Immature natural killer cell (primary cell): ENCODE measurements around the gene EEIG2. TPM values are rescaled to one million over a fixed set of nuclear protein-coding genes. Genes with fewer than 3 reads are reported as not detected.
"Not testable (repeated sequence)": the region's sequence is repeated elsewhere in the genome, so short reads cannot be mapped to it uniquely, and the experiment has no call there.

Experiments
- DNase-seq, 3 donors: peaks; one replicate each; pipeline ENCODE4 v3.0.0; 2022; ENCODE audit warnings: mixed read lengths in 1 of 3
- H3K27ac Mint-ChIP-seq, 6 donors: one replicate each; pipeline ENCODE4 v1.8.0; 2020; ENCODE audit warnings: mixed read lengths in 6 of 6, mild to moderate bottlenecking in 5 of 6, inconsistent platforms in 4 of 6, moderate library complexity in 3 of 6
- H3K27me3 Mint-ChIP-seq, 3 donors: one replicate each; pipeline ENCODE4 v1.8.0; 2020 to 2021; ENCODE audit warnings: low read depth in 3 of 3, mild to moderate bottlenecking in 3 of 3, mixed read lengths in 3 of 3, moderate library complexity in 3 of 3, inconsistent platforms in 1 of 3
- H3K36me3 Mint-ChIP-seq, 3 donors: one replicate each; pipeline ENCODE4 v1.8.0; 2020; ENCODE audit warnings: mixed read lengths in 3 of 3, inconsistent platforms in 2 of 3, mild to moderate bottlenecking in 2 of 3
- H3K4me1 Mint-ChIP-seq, 2 donors: one replicate each; pipeline ENCODE4 v1.8.0; 2020; ENCODE audit warnings: inconsistent platforms in 2 of 2, mild to moderate bottlenecking in 2 of 2, mixed read lengths in 2 of 2, moderate library complexity in 1 of 2
- H3K4me3 Mint-ChIP-seq, 5 donors: one replicate each; pipeline ENCODE4 v1.8.0; 2020; ENCODE audit warnings: mild to moderate bottlenecking in 5 of 5, mixed read lengths in 5 of 5, inconsistent platforms in 3 of 5, moderate library complexity in 3 of 5
- H3K9me3 Mint-ChIP-seq, 6 donors: one replicate each; pipeline ENCODE4 v1.8.0; 2020; ENCODE audit warnings: mild to moderate bottlenecking in 6 of 6, mixed read lengths in 6 of 6, inconsistent platforms in 4 of 6, moderate library complexity in 3 of 6
- polyA plus RNA-seq, 3 donors: library from polyadenylated mRNA; unstranded; fragments of 300-500 nt; fragmentation: Illumina TruSeq; gene quantifications; one replicate each; pipeline ENCODE4 v1.2.3, GENCODE V29; 2021

EEIG2 gene
- polyA plus RNA-seq = 1 to 10 TPM; 1.3 to 1.6 (median 1.4) TPM

DNA sequence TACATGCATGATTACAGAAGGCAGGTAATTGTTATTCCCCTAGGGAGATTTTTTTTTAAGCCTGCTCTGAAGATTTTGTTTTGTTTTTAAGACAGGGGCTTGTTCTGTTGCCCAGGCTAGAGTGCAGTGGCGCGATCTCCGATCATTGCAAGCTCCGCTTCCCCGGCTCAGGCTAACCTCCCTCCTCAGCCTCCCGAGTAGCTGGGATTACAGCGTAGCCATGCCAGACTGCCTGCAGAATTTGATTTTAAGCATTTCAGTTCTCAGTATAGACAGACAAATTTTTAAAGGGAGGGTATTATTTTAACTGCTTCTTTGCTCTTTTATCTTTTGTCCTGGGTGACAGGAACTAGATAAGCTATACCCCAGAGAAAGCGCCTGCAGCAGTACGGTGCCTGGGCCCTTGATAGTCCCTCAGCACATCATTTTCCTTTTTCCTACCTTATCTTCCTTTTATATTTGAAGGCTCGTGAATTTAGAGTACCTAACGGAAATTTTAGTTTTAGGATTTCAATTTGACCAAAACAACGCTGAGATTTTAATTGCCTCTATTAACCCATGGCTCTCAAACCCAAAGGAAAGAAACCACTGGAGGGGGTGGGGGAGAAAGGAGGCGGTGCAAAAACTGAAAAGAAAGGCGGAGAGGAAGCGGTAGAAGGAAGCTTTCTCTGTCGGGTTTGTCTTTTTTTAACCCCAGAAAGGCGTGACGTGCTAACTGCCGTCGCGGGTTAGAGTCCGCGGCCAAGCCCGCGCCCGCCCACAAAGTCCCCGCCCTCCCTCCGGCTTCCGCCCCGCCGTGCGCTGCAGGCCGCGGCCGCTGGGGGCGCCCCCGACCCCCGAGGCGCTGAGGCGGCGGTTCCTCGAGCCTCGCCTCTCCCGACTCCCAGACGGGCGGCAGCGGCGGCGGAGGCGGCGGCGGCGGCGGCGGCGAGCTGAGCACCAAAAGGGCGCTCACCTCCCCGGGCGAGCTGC, at the start of gene EEIG2:
EEIG2 (plus strand) TSS at position 886 of the 972 bp plus-strand sequence. CDS start 329 bp downstream, outside the sequence.
- peak; percentile 88 to 90 (median 89) for DNase-seq
- Mint-ChIP-seq H3K4me3 (peak within 1 kb of the TSS; percentile 88 to 99 (median 95)), H3K9me3 (no peaks in the 10 kb centered on the region), H3K36me3 (no peaks in the 10 kb centered on the region), H3K4me1 (peaks cover 39 to 48% of the 10 kb centered on the region in 2 donors), H3K27ac (peak within 1 kb of the TSS; percentile 93 to 96 (median 96)), H3K27me3 (peaks cover 3 to 10% (median 4%) of the 10 kb centered on the region in 3 donors)

GRCh38 chr1:108511764-108512163, 48.1 kb upstream of the EEIG2 start:
- no peak for DNase-seq
- no peaks in the 10 kb centered on the region for H3K4me1 Mint-ChIP-seq
- peaks cover under 1 to 2% (median 2%) of the 10 kb centered on the region in 3 donors for H3K27me3 Mint-ChIP-seq
- H3K9me3 Mint-ChIP-seq = no peaks in the 10 kb centered on the region
- no peaks in the 10 kb centered on the region for H3K36me3 Mint-ChIP-seq
- no peak overlapping the region for H3K4me3 Mint-ChIP-seq
- no peak overlapping the region for H3K27ac Mint-ChIP-seq

GRCh38 chr1:108512239-108513043, 47.5 kb upstream of the EEIG2 start:
- no peaks in the 10 kb centered on the region for H3K4me1 Mint-ChIP-seq
- no peak overlapping the region for H3K4me3 Mint-ChIP-seq
- no peaks in the 10 kb centered on the region for H3K9me3 Mint-ChIP-seq
- peaks cover 2 to 4% (median 3%) of the 10 kb centered on the region in 3 donors for H3K27me3 Mint-ChIP-seq
- H3K36me3 Mint-ChIP-seq = no peaks in the 10 kb centered on the region
- DNase-seq = peak; percentile 40 to 51 (median 43)
- H3K27ac Mint-ChIP-seq = no peak overlapping the region

GRCh38 chr1:108513044-108513415, 46.9 kb upstream of the EEIG2 start:
- no peaks in the 10 kb centered on the region for H3K9me3 Mint-ChIP-seq
- no peak for DNase-seq
- peaks cover under 1 to 3% (median 2%) of the 10 kb centered on the region in 3 donors for H3K27me3 Mint-ChIP-seq
- no peak overlapping the region for H3K4me3 Mint-ChIP-seq
- H3K4me1 Mint-ChIP-seq = no peaks in the 10 kb centered on the region
- H3K36me3 Mint-ChIP-seq = no peaks in the 10 kb centered on the region
- H3K27ac Mint-ChIP-seq = no peak overlapping the region

- H3K4me3 Mint-ChIP-seq, DNase-seq, H3K36me3 Mint-ChIP-seq, H3K27me3 Mint-ChIP-seq, H3K27ac Mint-ChIP-seq, H3K9me3 Mint-ChIP-seq, H3K4me1 Mint-ChIP-seq: not testable (repeated sequence)
These were observed 46.0 kb upstream of the EEIG2 start for GRCh38 chr1:108513914-108514313.

- not testable (repeated sequence) for DNase-seq, H3K4me1 Mint-ChIP-seq, H3K36me3 Mint-ChIP-seq, H3K9me3 Mint-ChIP-seq, H3K27ac Mint-ChIP-seq, H3K4me3 Mint-ChIP-seq
- peaks cover 0 to 11% (median 2%) of the 10 kb centered on the region in 3 donors for H3K27me3 Mint-ChIP-seq
These were observed 42.5 kb upstream of the EEIG2 start for GRCh38 chr1:108517301-108517897.

GRCh38 chr1:108521990-108522393, 37.9 kb upstream of the EEIG2 start:
- Mint-ChIP-seq H3K36me3 (no peaks in the 10 kb centered on the region), H3K4me3 (no peak overlapping the region), H3K27ac (no peak overlapping the region), H3K27me3 (peaks cover 5 to 11% (median 5%) of the 10 kb centered on the region in 3 donors), H3K9me3 (peaks cover 0 to 3% (median 0%) of the 10 kb centered on the region in 6 donors), H3K4me1 (no peaks in the 10 kb centered on the region)
- no peak for DNase-seq

GRCh38 chr1:108523829-108524228, 36.1 kb upstream of the EEIG2 start:
- H3K27ac Mint-ChIP-seq = no peak overlapping the region
- no peaks in the 10 kb centered on the region for H3K4me1 Mint-ChIP-seq
- peaks cover 5 to 15% (median 9%) of the 10 kb centered on the region in 3 donors for H3K27me3 Mint-ChIP-seq
- H3K4me3 Mint-ChIP-seq = no peak overlapping the region
- no peak for DNase-seq
- H3K36me3 Mint-ChIP-seq = no peaks in the 10 kb centered on the region
- peaks cover 0 to 3% (median 0%) of the 10 kb centered on the region in 6 donors for H3K9me3 Mint-ChIP-seq

DNA sequence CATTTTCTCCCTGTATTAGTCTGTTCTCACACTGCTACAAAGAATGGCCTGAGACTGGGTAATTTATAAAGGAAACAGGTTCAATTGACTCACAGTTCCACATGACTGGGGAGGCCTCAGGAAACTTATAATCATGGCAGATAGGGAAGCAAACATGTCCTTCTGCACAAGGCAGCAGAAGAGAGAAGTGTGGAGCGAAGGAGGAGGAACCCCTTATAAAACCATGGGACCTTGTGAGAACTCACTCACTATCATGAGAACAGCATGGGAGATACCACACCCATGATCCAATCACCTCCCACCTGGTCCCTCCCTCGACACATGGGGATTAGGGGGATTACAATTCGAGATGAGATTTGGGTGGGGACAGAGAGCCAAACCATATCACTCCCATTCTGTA, 35.2 kb upstream of the EEIG2 start:
- Mint-ChIP-seq H3K9me3 (peaks cover 0 to 3% (median 0%) of the 10 kb centered on the region in 6 donors), H3K4me1 (no peaks in the 10 kb centered on the region), H3K27ac (no peak overlapping the region), H3K4me3 (no peak overlapping the region), H3K36me3 (no peaks in the 10 kb centered on the region), H3K27me3 (peaks cover 5 to 13% (median 9%) of the 10 kb centered on the region in 3 donors)
- no peak for DNase-seq

DNA sequence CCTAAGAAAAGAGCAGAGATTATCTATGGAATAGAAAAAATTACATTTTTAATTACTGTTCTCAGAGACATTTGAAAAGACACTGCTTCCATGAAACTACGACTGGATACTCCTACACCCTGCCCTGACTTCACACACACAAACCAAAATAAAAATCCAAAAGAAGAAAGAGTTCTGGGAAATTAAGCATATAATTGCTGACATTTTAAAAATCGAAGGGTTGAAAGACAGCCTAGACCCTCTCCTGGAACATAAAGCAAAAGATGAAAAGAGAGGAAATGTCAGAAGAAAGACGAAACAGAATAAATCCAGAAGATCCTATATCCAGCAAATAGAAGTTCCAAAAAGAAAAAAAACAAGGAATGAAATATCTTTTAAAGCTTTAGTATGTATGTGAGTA, 32.8 kb upstream of the EEIG2 start:
- Mint-ChIP-seq H3K4me1 (no peaks in the 10 kb centered on the region), H3K27me3 (peaks cover 5 to 10% (median 7%) of the 10 kb centered on the region in 3 donors), H3K9me3 (peaks cover 0 to 3% (median 0%) of the 10 kb centered on the region in 6 donors), H3K4me3 (no peak overlapping the region), H3K27ac (no peak overlapping the region), H3K36me3 (no peaks in the 10 kb centered on the region)
- no peak for DNase-seq

DNA sequence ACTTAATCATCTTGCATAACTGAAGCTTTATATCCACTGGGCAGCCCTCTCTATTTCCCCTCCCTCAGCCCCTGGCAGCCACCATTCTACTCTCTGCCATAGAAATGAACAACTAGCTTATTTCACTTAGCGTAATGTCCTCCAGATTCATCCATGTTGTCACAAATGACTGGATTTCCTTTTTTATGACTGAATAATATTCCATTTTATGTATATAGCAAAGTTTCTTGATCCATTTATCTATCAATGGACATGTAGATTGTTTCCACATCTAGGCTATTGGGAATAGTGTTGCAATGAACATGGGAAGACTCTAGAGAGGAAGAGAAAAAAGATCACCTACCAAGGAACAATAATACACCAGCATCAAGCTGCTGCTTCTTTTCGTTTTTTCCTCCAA, 32.1 kb upstream of the EEIG2 start:
- no peaks in the 10 kb centered on the region for H3K4me1 Mint-ChIP-seq
- H3K36me3 Mint-ChIP-seq = no peaks in the 10 kb centered on the region
- H3K4me3 Mint-ChIP-seq = no peak overlapping the region
- peaks cover 0 to 3% (median 0%) of the 10 kb centered on the region in 6 donors for H3K9me3 Mint-ChIP-seq
- peaks cover 5 to 10% (median 7%) of the 10 kb centered on the region in 3 donors for H3K27me3 Mint-ChIP-seq
- no peak overlapping the region for H3K27ac Mint-ChIP-seq
- DNase-seq = no peak

DNA sequence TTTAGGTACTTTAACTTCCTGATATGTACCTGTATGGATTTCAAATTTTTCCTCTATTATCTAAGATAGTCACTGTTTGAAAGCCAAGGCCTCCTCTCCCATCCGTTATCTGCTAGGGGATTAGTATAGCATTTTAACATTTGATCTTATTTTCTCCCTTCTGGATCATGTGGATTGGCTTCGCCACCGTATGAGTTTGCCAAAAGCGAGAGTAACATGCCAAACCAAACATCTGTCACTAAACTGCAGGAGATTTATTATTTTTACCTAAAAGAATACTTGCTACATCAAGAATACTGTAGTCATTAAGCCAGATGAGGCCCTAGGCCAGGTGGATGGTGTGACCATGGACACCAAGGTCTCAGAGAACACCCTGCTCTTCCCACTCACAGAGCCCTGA, 28.5 kb upstream of the EEIG2 start:
- H3K27me3 Mint-ChIP-seq = peaks cover 2 to 10% (median 7%) of the 10 kb centered on the region in 3 donors

GRCh38 chr1:108532730-108533129, 27.2 kb upstream of the EEIG2 start:
- Mint-ChIP-seq H3K27me3 (peaks cover 0 to 8% (median 3%) of the 10 kb centered on the region in 3 donors), H3K36me3 (no peaks in the 10 kb centered on the region), H3K4me1 (peaks cover 0 to 3% of the 10 kb centered on the region in 2 donors), H3K9me3 (no peaks in the 10 kb centered on the region), H3K27ac (no peak overlapping the region), H3K4me3 (no peak overlapping the region)
- DNase-seq = no peak

More for the DNA sequence above, 28.5 kb upstream of the EEIG2 start:
- Mint-ChIP-seq H3K36me3 (no peaks in the 10 kb centered on the region), H3K4me3 (no peak overlapping the region), H3K9me3 (no peaks in the 10 kb centered on the region), H3K27ac (no peak overlapping the region), H3K4me1 (peaks cover 0 to 3% of the 10 kb centered on the region in 2 donors)
- no peak for DNase-seq
